Stomach (tissue), 9 donors: ENCODE measurements around the gene MEN1. TPM values are rescaled to one million over a fixed set of nuclear protein-coding genes. Genes with fewer than 3 reads are reported as not detected.

Experiments used
- DNase-seq, 2 donors: peaks; one replicate each; pipeline versions ENCODE4 v3.0.0 to v3.0.0-alpha.2; 2013 to 2019
- H3K27ac ChIP-seq, 5 donors: fragments of 200-600 bp in 4 of 5; sonication (generic) in 4 of 5; one replicate each; pipeline ENCODE4 v1.5.1; 2013 to 2019; ENCODE audit warnings: mild to moderate bottlenecking in 1 of 5, moderate library complexity in 1 of 5
- H3K27me3 ChIP-seq, 3 donors: fragments of 200-600 bp; sonication (generic); one replicate each; pipeline ENCODE4 v1.5.1; 2017 to 2019; ENCODE audit warnings: mixed run types in 1 of 3
- H3K36me3 ChIP-seq, 4 donors: fragments of 200-600 bp; sonication (generic); 1 replicate in 3 of 4; 2 replicates in 1 of 4; pipeline ENCODE4 v1.5.1; 2016 to 2019
- H3K4me1 ChIP-seq, 4 donors: fragments of 200-600 bp; sonication (generic); one replicate each; pipeline ENCODE4 v1.5.1; 2016 to 2019
- H3K4me3 ChIP-seq, 4 donors: fragments of 200-600 bp; sonication (generic) in 3 of 4; one replicate each; pipeline ENCODE4 v1.5.1; 2016 to 2019; ENCODE audit warnings: mild to moderate bottlenecking in 1 of 4
- H3K9me3 ChIP-seq, 4 donors: fragments of 200-600 bp; sonication (generic); one replicate each; pipeline ENCODE4 v1.5.1; 2016 to 2019
- EP300 ChIP-seq: sonication (generic); formaldehyde crosslinking; IDR thresholded peaks from one replicate; pipeline ENCODE4 v1.6.1; 2017; ENCODE audit warnings: antibody characterized with exemption
- POLR2A ChIP-seq, 4 donors: fragments of 450-650 bp; IDR thresholded peaks; one replicate each; pipeline ENCODE4 v1.6.1; 2016; ENCODE audit warnings: antibody characterized with exemption in 4 of 4, control low read depth in 2 of 4, mild to moderate bottlenecking in 1 of 4, moderate library complexity in 1 of 4
- POLR2AphosphoS5 ChIP-seq, 3 donors: sonication (generic); formaldehyde crosslinking; IDR thresholded peaks; one replicate each; pipeline ENCODE4 v1.6.1; 2016; ENCODE audit warnings: antibody characterized with exemption in 3 of 3
- WGBS, 5 donors: extraction: QIAGEN DNeasy Blood & Tissue Kit in 3 of 5; methylation state at CpG; one replicate each; pipeline versions ENCODE4 v1.1.5 to v1.1.7; 2013 to 2018; 5-methylcytosine and 5-hydroxymethylcytosine counted together
- intact Hi-C: fragments of 100-400 bp; cut with DNase I; formaldehyde crosslinking; loops from one replicate; pipeline ENCODE4 v1.15.1; 2023; ENCODE audit warnings: low total_unique reads
- polyA plus RNA-seq, 3 donors: library from polyadenylated mRNA; stranded (reverse); fragments of 200-250 nt; gene quantifications; one replicate each; pipeline ENCODE4 v1.2.3, GENCODE V29; 2013
- total RNA-seq, 5 donors: library from RNA; depleted of rRNA; stranded (reverse); fragments of >200 nt; gene quantifications; one replicate each; pipeline versions ENCODE4 v1.1.0 to v1.2.3, GENCODE V29; 2014 to 2016
- TF ChIP-seq, protein P1 (sequence below), 7 experiments: fragments of 450-650 bp in 4 of 7; fragments of 200-600 bp in 3 of 7; sonication (generic) in 3 of 7; IDR thresholded peaks; one replicate each; pipeline ENCODE4 v1.5.1; 2016 to 2019; ENCODE audit warnings: antibody characterized with exemption in 7 of 7, control low read depth in 2 of 7, mild to moderate bottlenecking in 1 of 7
- donor health status: healthy with polysubstance abuse.
- donor health status: Bipolar disorder and iron deficiency.
- donor health status: healthy.

The MEN1 gene
- total and polyA plus RNA-seq, 8 donors = 9.4 to 62.5 (median 15.9) TPM

DNA sequence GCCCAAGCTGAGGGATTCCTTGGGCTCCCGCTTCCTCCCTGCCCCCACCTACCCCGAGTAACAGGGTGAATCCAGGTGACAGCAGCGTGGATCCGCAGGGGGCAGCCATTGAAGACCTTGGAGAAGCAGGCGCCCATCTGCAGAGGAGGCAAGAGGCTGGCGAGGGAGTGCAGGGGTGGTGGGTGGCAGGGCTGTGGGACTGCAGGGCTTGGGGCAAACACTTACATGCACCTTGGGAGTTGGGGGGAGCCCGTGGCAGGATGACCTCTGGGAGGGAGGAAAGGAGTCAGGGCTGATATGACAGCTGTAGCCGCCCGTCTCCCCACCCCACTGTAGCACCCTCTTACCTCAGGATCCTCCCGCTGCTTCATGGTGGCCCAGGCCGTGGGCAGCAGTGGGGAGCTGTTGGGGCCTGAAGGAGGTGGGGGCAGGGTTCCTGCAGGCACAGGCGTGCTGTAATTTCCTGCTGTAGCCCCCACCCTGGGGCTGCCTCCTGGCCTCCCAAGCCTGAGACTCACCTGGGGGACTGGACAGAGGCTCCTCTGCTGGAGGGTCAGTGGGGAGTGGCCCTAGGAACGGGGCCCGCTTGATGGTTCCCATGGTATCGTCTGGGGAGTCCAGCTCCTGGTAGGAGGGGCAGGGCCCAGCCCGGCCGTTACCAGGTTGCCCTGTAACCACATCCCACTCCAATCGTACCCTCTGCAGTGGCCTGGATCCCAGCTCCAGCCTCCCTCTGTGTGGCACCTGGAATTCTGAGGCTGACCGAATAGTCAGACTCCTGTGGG, 13.4 kb downstream of the MEN1 start:
- H3K4me3 ChIP-seq = no peak overlapping the region
- WGBS, 5 donors = 86 to 90% (median 89%) methylated on average over 13 to 19 of the region's 19 CpGs
- no peak for TF ChIP-seq POLR2A (IDR thresholded peaks at IDR 0.05)
- no peak for TF ChIP-seq EP300
- TF ChIP-seq, protein P1, sequence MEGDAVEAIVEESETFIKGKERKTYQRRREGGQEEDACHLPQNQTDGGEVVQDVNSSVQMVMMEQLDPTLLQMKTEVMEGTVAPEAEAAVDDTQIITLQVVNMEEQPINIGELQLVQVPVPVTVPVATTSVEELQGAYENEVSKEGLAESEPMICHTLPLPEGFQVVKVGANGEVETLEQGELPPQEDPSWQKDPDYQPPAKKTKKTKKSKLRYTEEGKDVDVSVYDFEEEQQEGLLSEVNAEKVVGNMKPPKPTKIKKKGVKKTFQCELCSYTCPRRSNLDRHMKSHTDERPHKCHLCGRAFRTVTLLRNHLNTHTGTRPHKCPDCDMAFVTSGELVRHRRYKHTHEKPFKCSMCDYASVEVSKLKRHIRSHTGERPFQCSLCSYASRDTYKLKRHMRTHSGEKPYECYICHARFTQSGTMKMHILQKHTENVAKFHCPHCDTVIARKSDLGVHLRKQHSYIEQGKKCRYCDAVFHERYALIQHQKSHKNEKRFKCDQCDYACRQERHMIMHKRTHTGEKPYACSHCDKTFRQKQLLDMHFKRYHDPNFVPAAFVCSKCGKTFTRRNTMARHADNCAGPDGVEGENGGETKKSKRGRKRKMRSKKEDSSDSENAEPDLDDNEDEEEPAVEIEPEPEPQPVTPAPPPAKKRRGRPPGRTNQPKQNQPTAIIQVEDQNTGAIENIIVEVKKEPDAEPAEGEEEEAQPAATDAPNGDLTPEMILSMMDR (IDR thresholded peaks at IDR 0.05) = no peak
- no peaks in the 10 kb centered on the region for H3K27me3 ChIP-seq
- no peaks in the 10 kb centered on the region for H3K9me3 ChIP-seq
- H3K27ac ChIP-seq = no peak overlapping the region
- intact Hi-C loops = no loop called here
- no peak for DNase-seq
- H3K36me3 ChIP-seq = peaks cover 0 to 79% (median 50%) of the 10 kb centered on the region in 4 donors
- peaks cover 4 to 10% (median 9%) of the 10 kb centered on the region in 4 donors for H3K4me1 ChIP-seq

DNA sequence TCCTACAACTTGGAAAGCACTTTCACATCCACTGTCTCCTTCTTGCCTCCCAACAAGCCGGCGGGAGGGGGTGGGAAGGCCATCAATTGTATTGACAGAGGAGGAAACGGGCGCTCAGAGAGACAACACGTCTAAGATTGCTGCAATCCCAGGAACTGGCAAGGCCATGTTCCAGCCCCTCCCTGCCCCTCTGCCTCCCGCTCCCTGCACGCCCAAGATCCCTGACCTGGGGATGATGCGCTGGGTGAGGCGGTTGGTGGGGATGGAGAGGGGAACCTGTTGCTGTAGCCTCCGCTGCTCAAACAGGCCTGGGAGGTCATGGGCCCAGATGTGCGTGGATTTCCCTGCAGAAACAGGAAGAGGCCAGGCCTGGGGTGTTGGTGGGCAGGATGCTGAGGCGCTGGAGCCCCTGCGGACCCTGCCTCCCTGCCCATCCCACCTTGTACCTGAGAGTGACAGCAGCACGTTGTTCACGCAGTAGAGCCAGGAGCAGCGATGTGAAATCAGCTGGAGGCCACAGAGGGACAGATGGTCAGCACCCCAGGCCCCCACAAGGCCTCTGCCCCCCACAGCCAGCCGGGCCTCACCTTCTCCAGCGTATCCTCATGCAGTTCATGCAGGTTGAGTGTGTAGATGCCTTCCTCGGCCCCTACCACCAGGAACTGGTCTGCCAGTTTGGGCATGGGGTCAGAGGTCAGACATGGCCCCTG, 14.1 kb downstream of the MEN1 start:
- intact Hi-C loops = no loop called here
- Histone ChIP-seq H3K27ac (no peak overlapping the region), H3K4me3 (no peak overlapping the region), H3K36me3 (peaks cover 0 to 86% (median 57%) of the 10 kb centered on the region in 4 donors), H3K9me3 (no peaks in the 10 kb centered on the region), H3K27me3 (no peaks in the 10 kb centered on the region), H3K4me1 (peaks cover 0 to 3% (median 1%) of the 10 kb centered on the region in 4 donors)
- DNase-seq = no peak
- 72 to 86% (median 84%) methylated on average over 17 to 19 of the region's 19 CpGs for WGBS, 5 donors
- TF ChIP-seq, protein P1 (IDR thresholded peaks at IDR 0.05) = no peak
- TF ChIP-seq POLR2A (IDR thresholded peaks at IDR 0.05) (no peak), POLR2AphosphoS5 (IDR thresholded peaks at IDR 0.05) (no peak), EP300 (no peak)

DNA sequence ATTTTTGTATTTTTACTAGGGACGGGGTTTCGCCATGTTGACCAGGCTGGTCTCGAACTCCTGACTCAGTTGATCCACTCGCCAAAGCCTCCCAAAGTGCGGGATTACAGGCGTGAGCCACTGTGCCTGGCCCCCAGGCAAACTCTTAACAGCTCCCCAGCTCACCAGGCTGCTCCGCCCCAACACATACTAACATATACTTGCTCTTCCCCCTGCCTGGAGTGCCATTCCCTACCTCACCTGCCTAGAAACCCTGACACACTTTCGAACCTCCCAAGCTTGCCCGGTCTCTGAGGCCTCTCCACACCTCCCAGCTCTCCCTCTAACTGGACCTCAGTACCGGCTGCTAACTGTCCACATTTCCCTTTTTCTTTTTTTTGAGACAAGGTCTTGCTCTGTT, 15.8 kb downstream of the MEN1 start:
- no peaks in the 10 kb centered on the region for H3K27me3 ChIP-seq
- intact Hi-C loops = no loop called here
- H3K27ac ChIP-seq = no peak overlapping the region
- H3K4me1 ChIP-seq = no peaks in the 10 kb centered on the region
- H3K36me3 ChIP-seq = peaks cover 4 to 90% (median 63%) of the 10 kb centered on the region in 4 donors
- TF ChIP-seq, protein P1 (IDR thresholded peaks at IDR 0.05) = no peak
- TF ChIP-seq EP300 (no peak), POLR2AphosphoS5 (IDR thresholded peaks at IDR 0.05) (no peak), POLR2A (IDR thresholded peaks at IDR 0.05) (no peak)
- WGBS, 5 donors = 92 to 96% (median 95%) methylated on average over 10 of the region's 10 CpGs
- no peaks in the 10 kb centered on the region for H3K9me3 ChIP-seq
- DNase-seq = no peak
- no peak overlapping the region for H3K4me3 ChIP-seq

DNA sequence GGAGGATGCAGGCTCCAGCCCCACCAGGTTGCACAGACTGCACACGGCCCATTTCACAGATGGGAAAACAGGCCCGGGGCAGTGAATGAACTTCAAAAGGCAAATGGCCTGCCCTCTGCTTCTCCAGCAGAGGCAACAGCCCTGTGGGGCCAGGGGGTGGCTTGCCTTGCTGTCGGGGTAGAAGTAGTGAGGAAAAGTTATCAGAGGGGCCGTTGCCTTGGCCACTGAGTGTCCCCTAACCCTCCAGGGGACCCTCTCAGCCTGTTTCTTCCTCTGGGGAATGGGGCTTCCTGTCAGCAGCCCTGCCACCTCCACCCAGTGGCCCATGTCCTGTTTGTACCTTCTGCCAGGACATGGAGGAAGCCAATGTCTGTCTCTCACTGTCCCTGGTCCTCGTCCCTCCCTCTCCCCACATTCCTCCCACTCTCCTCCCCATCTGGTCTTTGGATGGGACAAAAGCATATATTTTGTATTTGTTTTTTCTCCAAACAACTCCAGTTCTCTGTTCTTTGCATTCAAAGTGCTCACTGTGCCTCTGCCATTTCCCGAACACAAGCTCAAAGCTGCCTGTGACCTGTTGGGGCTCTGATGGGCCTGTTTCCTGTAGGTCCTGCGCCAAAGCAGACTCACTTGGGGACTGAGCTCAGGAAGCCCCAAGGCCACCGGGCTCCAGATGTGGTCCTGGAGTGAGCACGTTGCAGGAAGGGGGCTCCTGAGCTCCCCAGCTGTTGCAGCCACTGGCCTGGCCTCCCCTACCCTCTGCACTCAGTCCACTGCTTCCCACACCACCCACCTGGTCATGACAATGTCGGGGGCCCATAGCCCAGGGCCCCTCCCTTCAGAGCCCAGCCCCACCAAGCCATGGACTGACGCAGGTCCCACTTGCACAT, 16.8 kb downstream of the MEN1 start:
- 72 to 82% (median 77%) methylated on average over 10 to 11 of the region's 11 CpGs for WGBS, 5 donors
- DNase-seq = no peak
- intact Hi-C loops = no loop called here
- Histone ChIP-seq H3K27me3 (no peaks in the 10 kb centered on the region), H3K4me1 (no peaks in the 10 kb centered on the region), H3K9me3 (no peaks in the 10 kb centered on the region), H3K27ac (peak overlapping the region in 1 of 5 donors; percentile 8), H3K36me3 (peaks cover 10 to 90% (median 65%) of the 10 kb centered on the region in 4 donors), H3K4me3 (no peak overlapping the region)
- no peak for TF ChIP-seq POLR2A (IDR thresholded peaks at IDR 0.05)
- TF ChIP-seq POLR2AphosphoS5 (IDR thresholded peaks at IDR 0.05) = no peak
- no peak for TF ChIP-seq EP300
- TF ChIP-seq, protein P1 (IDR thresholded peaks at IDR 0.05) = no peak
